Upper lobe of left lung (tissue), 6 donors: ENCODE data around the gene CACNA1H. TPM values are rescaled to one million over a fixed set of nuclear protein-coding genes. Genes with fewer than 3 reads are reported as not detected.

ENCODE experiments used
- ATAC-seq, 2 donors: fragments of 200-7000 bp; cut with Tn5 transposase; one replicate each; pipeline ENCODE4 v1.9.1; 2022; ENCODE audit warnings: mild to moderate bottlenecking in 2 of 2, moderate library complexity in 2 of 2; ENCODE audit not compliant: low FRiP score in 2 of 2
- DNase-seq, 2 donors: peaks; one replicate each; pipeline ENCODE4 v3.0.0-alpha.2; 2019 to 2020
- H3K27ac ChIP-seq, 4 donors: fragments of 200-600 bp; sonication (generic); one replicate each; pipeline ENCODE4 v1.5.1; 2016 to 2019
- H3K27me3 ChIP-seq, 4 donors: fragments of 200-600 bp; sonication (generic); one replicate each; pipeline ENCODE4 v1.5.1; 2017 to 2019
- H3K36me3 ChIP-seq, 4 donors: fragments of 200-600 bp; sonication (generic); one replicate each; pipeline ENCODE4 v1.5.1; 2016 to 2019
- H3K4me1 ChIP-seq, 4 donors: fragments of 200-600 bp; sonication (generic); one replicate each; pipeline ENCODE4 v1.5.1; 2018 to 2019
- H3K4me3 ChIP-seq, 4 donors: fragments of 200-600 bp; sonication (generic); one replicate each; pipeline ENCODE4 v1.5.1; 2017 to 2019; ENCODE audit warnings: mild to moderate bottlenecking in 2 of 4, moderate library complexity in 1 of 4
- H3K9me3 ChIP-seq, 4 donors: fragments of 200-600 bp; sonication (generic); one replicate each; pipeline ENCODE4 v1.5.1; 2018 to 2019
- EP300 ChIP-seq, 4 donors: sonication (generic); formaldehyde crosslinking; IDR thresholded peaks; one replicate each; pipeline ENCODE4 v1.5.1; 2017; ENCODE audit warnings: antibody characterized with exemption in 4 of 4, control low read depth in 2 of 4
- POLR2A ChIP-seq, 4 donors: fragments of 450-650 bp; IDR thresholded peaks; one replicate each; pipeline ENCODE4 v1.5.1; 2016 to 2017; ENCODE audit warnings: antibody characterized with exemption in 4 of 4, mild to moderate bottlenecking in 2 of 4
- POLR2AphosphoS5 ChIP-seq, 2 donors: sonication (generic); formaldehyde crosslinking; IDR thresholded peaks; one replicate each; pipeline ENCODE4 v1.5.1; 2017; ENCODE audit warnings: antibody characterized with exemption in 2 of 2
- WGBS, 2 donors: methylation state at CpG; one replicate each; pipeline ENCODE4 v1.1.5; 2017 to 2018; 5-methylcytosine and 5-hydroxymethylcytosine counted together
- total RNA-seq, 6 donors: library from RNA; depleted of rRNA in 4 of 6; stranded (reverse); fragments of >200 nt in 4 of 6; gene quantifications; one replicate each; pipeline versions ENCODE4 v1.1.0 to v1.2.1, GENCODE V29; 2016 to 2021
- TF ChIP-seq, protein P1 (sequence below), 6 experiments: fragments of 450-650 bp in 4 of 6; fragments of 200-600 bp in 2 of 6; sonication (generic) in 2 of 6; IDR thresholded peaks; one replicate each; pipeline ENCODE4 v1.5.1; 2016 to 2019; ENCODE audit warnings: antibody characterized with exemption in 6 of 6
- donor health status: DM: no; HTN: no; CAD: no; lungs with moderate emphysema.
- donor health status: DM: no; HTN: yes; CAD: no; lungs with severe emphysema.

CACNA1H gene
- total RNA-seq, 6 donors from 2014 or later = 6.4 to 46.1 (median 9.3) TPM

DNA sequence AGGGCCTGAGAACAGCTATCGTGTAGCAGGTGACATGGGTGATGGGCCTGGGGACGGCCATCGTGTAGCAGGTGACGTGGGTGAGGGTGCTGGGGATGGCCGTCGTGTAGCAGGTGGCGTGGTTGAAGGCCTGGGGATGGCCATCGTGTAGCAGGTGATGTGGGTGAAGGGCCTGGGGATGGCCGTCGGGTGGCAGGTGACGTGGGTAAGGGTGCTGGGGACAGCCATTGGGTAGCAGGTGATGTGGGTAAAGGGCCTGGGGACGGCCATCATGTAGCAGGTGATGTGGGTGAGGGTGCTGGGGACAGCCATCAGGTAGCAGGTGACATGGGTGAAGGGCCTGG lies 118.4 kb downstream of the CACNA1H start:
- Histone ChIP-seq H3K27me3 (no peaks in the 10 kb centered on the region), H3K4me3 (no peak overlapping the region), H3K36me3 (no peaks in the 10 kb centered on the region), H3K27ac (no peak overlapping the region), H3K4me1 (peaks cover 0 to 6% (median 3%) of the 10 kb centered on the region in 4 donors), H3K9me3 (no peaks in the 10 kb centered on the region)
- DNase-seq (no peak), ATAC-seq (no peak)
- WGBS, 2 donors = 70 to 80% methylated on average over 12 of the region's 12 CpGs
- TF ChIP-seq POLR2A (IDR thresholded peaks at IDR 0.05) (no peak), POLR2AphosphoS5 (IDR thresholded peaks at IDR 0.05) (no peak), EP300 (IDR thresholded peaks at IDR 0.05) (no peak)
- TF ChIP-seq, protein P1, sequence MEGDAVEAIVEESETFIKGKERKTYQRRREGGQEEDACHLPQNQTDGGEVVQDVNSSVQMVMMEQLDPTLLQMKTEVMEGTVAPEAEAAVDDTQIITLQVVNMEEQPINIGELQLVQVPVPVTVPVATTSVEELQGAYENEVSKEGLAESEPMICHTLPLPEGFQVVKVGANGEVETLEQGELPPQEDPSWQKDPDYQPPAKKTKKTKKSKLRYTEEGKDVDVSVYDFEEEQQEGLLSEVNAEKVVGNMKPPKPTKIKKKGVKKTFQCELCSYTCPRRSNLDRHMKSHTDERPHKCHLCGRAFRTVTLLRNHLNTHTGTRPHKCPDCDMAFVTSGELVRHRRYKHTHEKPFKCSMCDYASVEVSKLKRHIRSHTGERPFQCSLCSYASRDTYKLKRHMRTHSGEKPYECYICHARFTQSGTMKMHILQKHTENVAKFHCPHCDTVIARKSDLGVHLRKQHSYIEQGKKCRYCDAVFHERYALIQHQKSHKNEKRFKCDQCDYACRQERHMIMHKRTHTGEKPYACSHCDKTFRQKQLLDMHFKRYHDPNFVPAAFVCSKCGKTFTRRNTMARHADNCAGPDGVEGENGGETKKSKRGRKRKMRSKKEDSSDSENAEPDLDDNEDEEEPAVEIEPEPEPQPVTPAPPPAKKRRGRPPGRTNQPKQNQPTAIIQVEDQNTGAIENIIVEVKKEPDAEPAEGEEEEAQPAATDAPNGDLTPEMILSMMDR (IDR thresholded peaks at IDR 0.05) = no peak

Other genes starting within 250 kb of the CACNA1H start
- gene LMF1, start 182.1 kb upstream of the CACNA1H start, total RNA-seq = 100 to 1,000 TPM in 1 of 6 donors, 10 to 100 TPM in 5; 20.3 to 147 (median 28.2) TPM
- gene SOX8, start 171.3 kb upstream of the CACNA1H start, total RNA-seq = 1 to 10 TPM in 2 of 6 donors, under 1 TPM in 4; 0.14 to 1.1 (median 0.57) TPM
- gene SSTR5, start 80.4 kb upstream of the CACNA1H start, total RNA-seq = not detected
- gene C1QTNF8, start 56.9 kb upstream of the CACNA1H start, total RNA-seq = under 1 TPM in 1 of 6 donors, not detected in 5; 0.30 TPM
- gene TPSG1, start 72.2 kb downstream of the CACNA1H start, total RNA-seq = 10 to 100 TPM in 1 of 6 donors, 1 to 10 TPM in 2, under 1 TPM in 1, not detected in 2; 0.61 to 38.8 (median 3.7) TPM
- gene TPSB2, start 77.1 kb downstream of the CACNA1H start, total RNA-seq = 100 to 1,000 TPM in 2 of 6 donors, 10 to 100 TPM in 4; 10.5 to 329 (median 70.7) TPM
- gene TPSAB1, start 87.6 kb downstream of the CACNA1H start, total RNA-seq = 100 to 1,000 TPM in 3 of 6 donors, 10 to 100 TPM in 2, 1 to 10 TPM in 1; 6.4 to 207 (median 99.8) TPM
- gene TPSD1, start 103.0 kb downstream of the CACNA1H start, total RNA-seq = 10 to 100 TPM in 2 of 6 donors, 1 to 10 TPM in 4; 1.3 to 14.0 (median 6.4) TPM
- 100 to 1,000 TPM in 1 of 6 donors, 10 to 100 TPM in 5; 51.4 to 113 (median 92.0) TPM for gene UBE2I, start 156.5 kb downstream of the CACNA1H start, total RNA-seq
- gene BAIAP3, start 180.5 kb downstream of the CACNA1H start, total RNA-seq = 10 to 100 TPM in 3 of 6 donors, 1 to 10 TPM in 3; 3.2 to 57.6 (median 11.5) TPM
- gene TSR3, start 198.8 kb downstream of the CACNA1H start, total RNA-seq = 10 to 100 TPM; 55.6 to 74.5 (median 65.1) TPM
- gene GNPTG, start 198.8 kb downstream of the CACNA1H start, total RNA-seq = 100 to 1,000 TPM in 1 of 6 donors, 10 to 100 TPM in 5; 32.8 to 106 (median 93.0) TPM